Astrocyte of the spinal cord (primary cell): ENCODE data around the gene ADD2.

Source experiments
- DNase-seq: peaks from one replicate; pipeline ENCODE4 v3.0.0; 2011; ENCODE audit warnings: low read depth, low spot score
- H3K4me3 ChIP-seq: 2 replicates; pipeline ENCODE4 v1.5.1; 2011; ENCODE audit warnings: low read depth, mild to moderate bottlenecking, low read length, moderate library complexity
- CTCF ChIP-seq: IDR thresholded peaks from 2 replicates; pipeline ENCODE4 v1.5.1; 2012; ENCODE audit warnings: low read depth, mild to moderate bottlenecking, low read length, inconsistent platforms
- in situ Hi-C: cut with HindIII; loops from 2 replicates; pipeline ENCODE4 v1.10.0; 2017; ENCODE audit warnings: low sequenced_read_pairs

ADD2 gene

DNA sequence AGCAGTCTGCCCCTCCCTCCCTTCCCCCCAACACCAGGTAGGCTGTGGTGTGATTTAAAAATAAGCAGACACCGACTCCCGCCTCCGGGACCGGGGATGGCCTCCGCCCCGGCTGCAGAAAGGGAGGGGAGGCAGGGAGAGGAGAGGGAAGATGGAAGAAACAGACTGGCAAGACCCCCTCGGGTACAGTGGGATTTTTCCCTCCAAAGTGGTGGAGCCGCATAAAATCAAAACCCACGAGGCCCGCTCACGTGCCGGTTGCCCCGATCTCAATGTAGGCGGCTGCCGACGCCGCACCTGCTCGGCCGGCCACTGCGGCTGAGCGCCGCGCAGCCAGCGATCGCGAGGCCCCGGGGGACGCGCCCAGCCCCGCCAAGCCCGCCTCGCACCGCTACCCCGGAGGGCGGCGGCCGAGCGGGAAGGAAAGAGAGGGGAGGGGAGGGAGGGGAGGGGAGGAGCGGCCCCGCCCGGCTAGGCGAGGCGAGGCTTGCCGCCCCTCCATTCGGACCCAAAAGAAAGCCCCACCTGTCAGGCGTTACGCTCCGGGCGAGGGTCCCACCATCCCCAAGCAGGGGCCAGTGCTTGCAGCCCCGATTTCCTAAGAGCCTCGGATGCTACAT lies 811 bp downstream of the ADD2 start:
- no peak for TF ChIP-seq CTCF
- no peak for DNase-seq
- in situ Hi-C loops: no loop called here
- H3K4me3 ChIP-seq: no peak overlapping the region

GRCh38 chr2:70766357-70767078 lies 1.5 kb downstream of the ADD2 start:
- TF ChIP-seq CTCF: no peak
- no peak overlapping the region for H3K4me3 ChIP-seq
- in situ Hi-C loops: no loop called here
- DNase-seq: no peak

- in situ Hi-C loops: no loop called here
- no peak overlapping the region for H3K4me3 ChIP-seq
- DNase-seq: no peak
- TF ChIP-seq CTCF: no peak
Measured at GRCh38 chr2:70765507-70765906, 2.5 kb downstream of the ADD2 start.

DNA sequence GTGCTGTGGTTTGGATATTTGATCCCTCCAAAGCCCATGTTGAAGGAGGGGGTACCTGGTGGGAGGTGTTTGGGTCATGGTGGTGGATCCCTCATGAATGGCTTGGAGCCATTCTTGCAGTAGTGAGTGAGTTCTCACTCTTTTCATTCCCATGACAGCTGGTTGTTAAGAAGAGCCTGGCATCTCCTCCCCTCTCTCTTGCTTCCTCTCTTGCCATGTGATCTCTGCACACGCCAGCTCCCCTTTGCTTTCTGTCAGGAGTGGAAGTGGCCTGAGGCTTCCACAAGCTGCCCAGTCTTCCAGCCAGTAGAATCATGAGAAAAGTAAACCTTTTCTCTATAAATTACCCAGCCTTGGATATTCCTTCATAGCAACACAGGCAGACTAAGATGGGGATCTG lies 8.6 kb downstream of the ADD2 start:
- DNase-seq: no peak
- in situ Hi-C loops: no loop called here
- no peak for TF ChIP-seq CTCF

DNA sequence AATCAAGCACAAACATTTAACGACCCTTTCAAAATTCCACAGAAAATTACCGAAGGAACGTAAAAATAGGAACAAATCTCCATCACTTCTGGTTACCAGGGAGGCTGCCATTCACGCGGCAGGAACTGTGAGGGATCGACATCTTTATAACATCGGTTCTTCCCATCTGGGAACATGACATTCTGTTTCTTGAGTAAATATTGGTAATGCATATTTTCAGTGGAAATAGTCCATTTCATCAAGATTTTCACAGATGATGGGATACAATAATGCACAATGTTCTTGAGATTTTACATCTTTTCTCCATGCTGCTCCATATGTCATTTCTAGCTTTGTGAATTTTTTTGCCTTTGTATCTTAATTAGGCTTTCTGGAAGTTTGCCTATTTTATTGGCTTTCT lies 10.0 kb downstream of the ADD2 start:
- no peak for TF ChIP-seq CTCF
- DNase-seq: no peak
- in situ Hi-C loops: no loop called here
- no peak overlapping the region for H3K4me3 ChIP-seq

More for the DNA sequence above, 8.6 kb downstream of the ADD2 start:
- H3K4me3 ChIP-seq: no peak overlapping the region

- in situ Hi-C loops: no loop called here
- H3K4me3 ChIP-seq: no peak overlapping the region
- no peak for DNase-seq
- TF ChIP-seq CTCF: no peak
Measured at GRCh38 chr2:70757360-70757759, 10.6 kb downstream of the ADD2 start.
